Activated T-helper 2 cell treated with anti-CD3 and anti-CD28 coated beads, Interferon-gamma antibody, Interleukin-2, Interleukin-4, amounts not matched to agents 10 μg/mL and 5 μg/mL and 100 μg/mL, durations not matched to agents 14 hours and 24 hours and 36 hours (primary cell): ENCODE measurements around the gene CDKAL1. TPM values are rescaled to one million over a fixed set of nuclear protein-coding genes. Genes with fewer than 3 reads are reported as not detected.
"Not testable (repeated sequence)": the region's sequence is repeated elsewhere in the genome, so short reads cannot be mapped to it uniquely, and the experiment has no call there.

ENCODE experiments used
- DNase-seq: peaks from one replicate; pipeline ENCODE4 v3.0.0; 2021; ENCODE audit warnings: low spot score
- H3K27ac Mint-ChIP-seq: one replicate; pipeline ENCODE4 v1.8.0; 2021; ENCODE audit warnings: mixed read lengths
- H3K27me3 Mint-ChIP-seq: one replicate; pipeline ENCODE4 v1.8.0; 2021; ENCODE audit warnings: low read depth, mixed read lengths
- H3K36me3 Mint-ChIP-seq: one replicate; pipeline ENCODE4 v1.8.0; 2021; ENCODE audit warnings: low read depth, mixed read lengths
- H3K4me1 Mint-ChIP-seq: one replicate; pipeline ENCODE4 v1.8.0; 2021; ENCODE audit warnings: low read depth, mixed read lengths
- H3K4me3 Mint-ChIP-seq: one replicate; pipeline ENCODE4 v1.8.0; 2021; ENCODE audit warnings: low read depth, mild to moderate bottlenecking, moderate library complexity, mixed read lengths
- H3K9me3 Mint-ChIP-seq: one replicate; pipeline ENCODE4 v1.8.0; 2021; ENCODE audit warnings: mixed read lengths
- intact Hi-C: fragments of 100-400 bp; cut with micrococcal nuclease; formaldehyde crosslinking; loops from one replicate; pipeline ENCODE4 v1.15.1; 2023
- total RNA-seq: library from RNA; stranded (reverse); gene quantifications from 2 replicates; pipeline ENCODE4 v1.2.3, GENCODE V29; 2022

CDKAL1 gene
- total RNA-seq, 1 donor from 2014 or later = 31.2 TPM

DNA sequence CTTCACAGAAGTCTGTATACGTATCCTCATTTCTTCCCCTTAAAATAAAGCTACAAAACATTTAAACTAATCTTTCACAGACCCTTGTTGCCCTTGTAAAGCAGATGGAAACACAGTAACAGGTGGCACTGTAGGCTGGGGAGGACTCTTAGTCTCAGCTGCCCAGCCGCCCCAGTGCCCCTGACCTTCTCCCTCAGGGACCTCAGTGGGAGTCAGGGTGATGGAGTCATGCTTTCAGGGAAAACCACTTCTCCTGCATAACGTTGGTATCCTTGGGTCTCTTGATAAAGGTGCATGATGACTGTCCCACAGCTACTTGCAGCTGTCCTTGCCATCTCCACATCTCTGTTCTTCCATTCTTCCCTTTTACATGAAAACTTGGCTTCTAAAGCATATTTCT is 198.6 kb downstream of the CDKAL1 start:
- H3K9me3 Mint-ChIP-seq = no peaks in the 10 kb centered on the region
- H3K36me3 Mint-ChIP-seq = peaks cover 4% of the 10 kb centered on the region
- H3K27me3 Mint-ChIP-seq = no peaks in the 10 kb centered on the region
- intact Hi-C loops = no loop called here
- no peak overlapping the region for H3K27ac Mint-ChIP-seq
- no peak overlapping the region for H3K4me3 Mint-ChIP-seq
- H3K4me1 Mint-ChIP-seq = peaks cover 3% of the 10 kb centered on the region
- no peak for DNase-seq

DNA sequence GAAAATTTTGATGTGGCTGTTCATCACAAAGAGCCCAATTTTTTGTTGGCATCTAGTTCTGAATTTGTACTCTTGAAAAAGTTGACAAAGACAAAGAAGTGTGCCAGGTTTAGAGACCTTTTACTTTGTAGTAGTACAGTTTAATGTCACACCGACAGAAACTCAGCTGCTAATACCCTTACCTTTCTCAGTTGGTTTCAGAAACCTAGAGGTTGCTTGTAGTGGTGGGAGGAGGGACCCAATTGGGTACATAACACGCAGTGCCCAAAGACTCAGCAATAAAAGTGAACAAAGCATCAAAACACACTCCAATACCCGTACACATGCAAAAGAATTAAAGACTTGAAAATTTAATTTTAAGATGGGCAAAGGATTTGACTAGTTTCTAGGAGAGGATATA is 203.7 kb downstream of the CDKAL1 start:
- intact Hi-C loops = no loop called here
- H3K4me1 Mint-ChIP-seq = no peaks in the 10 kb centered on the region
- H3K9me3 Mint-ChIP-seq = peaks cover 7% of the 10 kb centered on the region
- no peaks in the 10 kb centered on the region for H3K27me3 Mint-ChIP-seq
- no peak overlapping the region for H3K4me3 Mint-ChIP-seq
- H3K36me3 Mint-ChIP-seq = peaks cover 24% of the 10 kb centered on the region
- no peak overlapping the region for H3K27ac Mint-ChIP-seq
- no peak for DNase-seq

GRCh38 chr6:20740088-20740487 is 205.8 kb downstream of the CDKAL1 start:
- Mint-ChIP-seq H3K27me3 (no peaks in the 10 kb centered on the region), H3K4me3 (no peak overlapping the region), H3K4me1 (no peaks in the 10 kb centered on the region), H3K9me3 (peaks cover 7% of the 10 kb centered on the region), H3K27ac (no peak overlapping the region), H3K36me3 (peaks cover 27% of the 10 kb centered on the region)
- intact Hi-C loops = no loop called here
- no peak for DNase-seq

- no peaks in the 10 kb centered on the region for H3K4me1 Mint-ChIP-seq
- peaks cover 27% of the 10 kb centered on the region for H3K36me3 Mint-ChIP-seq
- H3K27ac Mint-ChIP-seq = no peak overlapping the region
- H3K9me3 Mint-ChIP-seq = peaks cover 7% of the 10 kb centered on the region
- intact Hi-C loops = no loop called here
- no peak for DNase-seq
- H3K27me3 Mint-ChIP-seq = no peaks in the 10 kb centered on the region
- H3K4me3 Mint-ChIP-seq = no peak overlapping the region
Measured at GRCh38 chr6:20740727-20741126, 206.5 kb downstream of the CDKAL1 start.

DNA sequence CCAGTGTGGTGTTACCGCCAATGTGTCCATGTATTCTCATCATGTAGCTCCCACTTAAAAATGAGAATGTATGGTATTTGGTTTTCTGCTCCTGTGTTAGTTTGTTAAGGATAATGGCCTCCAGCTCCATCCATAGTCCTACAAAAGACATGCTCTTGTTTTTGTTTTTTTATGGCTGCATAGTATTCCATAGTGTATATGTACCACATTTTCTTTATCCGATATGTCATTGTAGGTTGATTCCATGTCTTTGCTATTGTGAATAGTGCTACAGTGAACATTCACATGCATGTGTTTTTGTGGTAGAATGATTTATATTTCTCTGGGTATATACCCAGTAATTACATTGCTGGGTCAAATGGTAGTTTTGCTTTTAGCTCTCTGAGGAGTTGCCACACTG is 207.2 kb downstream of the CDKAL1 start:
- Mint-ChIP-seq H3K27me3 (no peaks in the 10 kb centered on the region), H3K27ac (no peak overlapping the region), H3K9me3 (peaks cover 7% of the 10 kb centered on the region), H3K4me3 (no peak overlapping the region), H3K4me1 (no peaks in the 10 kb centered on the region), H3K36me3 (peaks cover 27% of the 10 kb centered on the region)
- no peak for DNase-seq
- intact Hi-C loops = no loop called here

GRCh38 chr6:20744911-20745557 is 210.8 kb downstream of the CDKAL1 start:
- H3K36me3 Mint-ChIP-seq = peaks cover 23% of the 10 kb centered on the region
- H3K4me3 Mint-ChIP-seq = no peak overlapping the region
- H3K4me1 Mint-ChIP-seq = peaks cover 3% of the 10 kb centered on the region
- no peaks in the 10 kb centered on the region for H3K27me3 Mint-ChIP-seq
- DNase-seq = no peak
- intact Hi-C loops = no loop called here
- peaks cover 7% of the 10 kb centered on the region for H3K9me3 Mint-ChIP-seq
- H3K27ac Mint-ChIP-seq = no peak overlapping the region

GRCh38 chr6:20746024-20746423 is 211.8 kb downstream of the CDKAL1 start:
- H3K4me1 Mint-ChIP-seq = peaks cover 3% of the 10 kb centered on the region
- H3K4me3 Mint-ChIP-seq = no peak overlapping the region
- no peak overlapping the region for H3K27ac Mint-ChIP-seq
- peaks cover 14% of the 10 kb centered on the region for H3K36me3 Mint-ChIP-seq
- DNase-seq = no peak
- intact Hi-C loops = no loop called here
- H3K27me3 Mint-ChIP-seq = no peaks in the 10 kb centered on the region
- peaks cover 7% of the 10 kb centered on the region for H3K9me3 Mint-ChIP-seq

GRCh38 chr6:20746805-20747558 is 212.7 kb downstream of the CDKAL1 start:
- Mint-ChIP-seq H3K4me3 (no peak overlapping the region), H3K9me3 (no peaks in the 10 kb centered on the region), H3K36me3 (peaks cover 5% of the 10 kb centered on the region), H3K27ac (no peak overlapping the region), H3K4me1 (peaks cover 3% of the 10 kb centered on the region), H3K27me3 (no peaks in the 10 kb centered on the region)
- DNase-seq = no peak
- intact Hi-C loops = no loop called here

- Mint-ChIP-seq H3K4me1 (peaks cover 3% of the 10 kb centered on the region), H3K27ac (no peak overlapping the region), H3K4me3 (no peak overlapping the region), H3K9me3 (no peaks in the 10 kb centered on the region), H3K27me3 (no peaks in the 10 kb centered on the region), H3K36me3 (peaks cover 3% of the 10 kb centered on the region)
- intact Hi-C loops = no loop called here
- no peak for DNase-seq
Measured at GRCh38 chr6:20747991-20748390, 213.7 kb downstream of the CDKAL1 start.

DNA sequence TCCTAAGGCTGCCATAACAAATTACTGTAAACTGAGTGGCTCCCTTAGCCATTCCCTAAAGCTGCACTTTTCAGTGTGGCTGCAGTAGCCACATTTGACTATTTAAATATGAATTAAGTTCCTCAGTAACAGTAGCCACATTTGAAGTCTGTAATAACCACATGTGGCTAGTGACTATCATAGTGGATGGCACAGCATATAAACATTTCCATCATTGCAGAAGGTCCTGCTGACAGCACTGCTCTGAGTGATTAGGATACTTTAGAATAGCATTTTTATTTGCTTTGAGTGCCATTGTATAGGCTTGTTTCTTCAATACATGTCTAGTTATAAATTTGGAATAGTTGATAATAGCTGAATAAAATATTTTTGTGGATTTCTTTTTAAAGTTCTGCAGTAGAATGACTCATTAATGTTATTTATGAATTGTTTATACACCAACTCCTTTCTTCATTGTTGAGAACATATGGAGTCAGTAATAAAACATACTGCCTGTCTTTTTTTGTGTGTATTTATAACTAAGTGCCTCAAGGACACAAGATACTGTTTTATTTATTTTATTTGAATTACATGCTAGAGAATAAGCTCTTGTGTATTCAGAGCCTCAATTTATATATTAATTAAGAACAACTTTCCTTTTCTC is 217.2 kb downstream of the CDKAL1 start:
- DNase-seq = no peak
- H3K36me3 Mint-ChIP-seq = peaks cover 13% of the 10 kb centered on the region
- H3K9me3 Mint-ChIP-seq = peaks cover 7% of the 10 kb centered on the region
- peaks cover 3% of the 10 kb centered on the region for H3K4me1 Mint-ChIP-seq
- H3K27ac Mint-ChIP-seq = no peak overlapping the region
- H3K4me3 Mint-ChIP-seq = no peak overlapping the region
- intact Hi-C loops = loop anchor here (2.0 kb wide), 1 partner anchor 33 kb away; no protein-coding TSS in a partner anchor
- no peaks in the 10 kb centered on the region for H3K27me3 Mint-ChIP-seq

DNA sequence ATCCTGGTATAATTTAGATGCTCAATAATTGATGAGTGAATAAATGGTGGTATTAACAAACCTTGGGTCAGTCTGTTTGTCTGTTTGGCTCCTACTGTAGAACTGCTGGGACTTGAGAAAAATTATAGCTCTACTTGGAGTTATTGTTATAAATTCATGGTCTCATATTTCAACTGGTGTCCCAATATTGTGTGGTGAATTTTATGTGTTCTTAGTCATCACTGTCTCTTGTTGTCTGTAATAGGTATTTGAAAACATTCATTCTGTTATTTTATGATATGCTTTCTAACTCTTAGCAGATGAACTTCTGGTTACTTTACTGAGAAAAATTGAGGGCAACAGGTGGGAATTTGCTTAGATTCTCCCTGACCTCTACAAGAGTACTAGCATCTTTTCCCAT is 221.4 kb downstream of the CDKAL1 start:
- H3K27me3 Mint-ChIP-seq = no peaks in the 10 kb centered on the region
- intact Hi-C loops = no loop called here
- H3K27ac Mint-ChIP-seq = no peak overlapping the region
- peaks cover 7% of the 10 kb centered on the region for H3K9me3 Mint-ChIP-seq
- no peak overlapping the region for H3K4me3 Mint-ChIP-seq
- H3K4me1 Mint-ChIP-seq = no peaks in the 10 kb centered on the region
- H3K36me3 Mint-ChIP-seq = peaks cover 18% of the 10 kb centered on the region
- DNase-seq = no peak

GRCh38 chr6:20756584-20757147 is 222.4 kb downstream of the CDKAL1 start:
- peaks cover 18% of the 10 kb centered on the region for H3K36me3 Mint-ChIP-seq
- intact Hi-C loops, DNase-seq, H3K9me3 Mint-ChIP-seq, H3K27ac Mint-ChIP-seq, H3K4me3 Mint-ChIP-seq, H3K27me3 Mint-ChIP-seq, H3K4me1 Mint-ChIP-seq: not testable (repeated sequence)

DNA sequence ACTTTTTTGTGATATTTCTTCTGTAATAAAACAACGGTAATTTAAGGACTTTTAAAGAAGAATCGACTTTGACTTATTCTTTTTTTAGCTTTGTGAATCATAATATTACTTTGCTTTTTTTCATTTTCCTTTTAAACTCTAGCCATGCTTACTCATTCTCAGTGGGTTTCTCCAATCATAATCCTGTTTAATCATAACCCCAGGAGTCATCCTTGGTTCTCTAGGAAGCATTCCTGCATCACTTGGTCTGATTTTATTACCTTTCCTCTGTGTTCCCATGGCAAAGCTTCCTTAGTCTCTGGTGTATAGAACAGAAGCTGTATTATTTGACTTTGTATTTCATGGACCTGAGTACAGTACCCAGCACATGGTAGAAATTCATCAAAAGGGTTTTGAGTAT is 223.5 kb downstream of the CDKAL1 start:
- Mint-ChIP-seq H3K9me3 (peaks cover 7% of the 10 kb centered on the region), H3K27me3 (no peaks in the 10 kb centered on the region), H3K4me3 (no peak overlapping the region), H3K27ac (no peak overlapping the region), H3K36me3 (peaks cover 18% of the 10 kb centered on the region), H3K4me1 (no peaks in the 10 kb centered on the region)
- intact Hi-C loops = no loop called here
- no peak for DNase-seq
